Measurements from ENCODE around the gene TIA1.

GRCh38 chr2:70226781-70227180 is 21.6 kb downstream of the TIA1 start:
- no peak for TF ChIP-seq TAF1 (IDR thresholded peaks at IDR 0.05; ENCODE audit: low read depth)
- TF ChIP-seq CTCF (IDR thresholded peaks at IDR 0.05; ENCODE audit: poor library complexity, severe bottlenecking) = no peak
- no peak for TF ChIP-seq POLR2AphosphoS5 (IDR thresholded peaks at IDR 0.05)
- TF ChIP-seq EP300 (conservative IDR thresholded peaks at IDR 0.05; ENCODE audit: poor library complexity, severe bottlenecking) = no peak
- TF ChIP-seq EZH2 (IDR thresholded peaks at IDR 0.05; ENCODE audit: borderline replicate concordance, insufficient read depth, low read length, poor library complexity, severe bottlenecking) = no peak
- no peak for TF ChIP-seq SMC3 (conservative IDR thresholded peaks at IDR 0.05; ENCODE audit: poor library complexity)
- no peak for TF ChIP-seq MXI1 (conservative IDR thresholded peaks at IDR 0.05; ENCODE audit: poor library complexity, severe bottlenecking)
- no peak for TF ChIP-seq REST (IDR thresholded peaks at IDR 0.05; ENCODE audit: borderline replicate concordance)
- no peak for TF ChIP-seq RAD21 (conservative IDR thresholded peaks at IDR 0.05)
